Heart left ventricle (tissue), 13 donors: ENCODE data around the gene MAP3K4.

Experiments
- CTCF ChIP-seq, 12 donors: fragments of 200-600 bp; sonication (generic) in 4 of 12; IDR thresholded peaks; one replicate each; pipeline versions ENCODE4 v1.5.0 to v1.8.0; 2018 to 2022; ENCODE audit warnings: antibody characterized with exemption in 12 of 12, mild to moderate bottlenecking in 5 of 12
- POLR2A ChIP-seq, 2 donors: fragments of 450-650 bp; IDR thresholded peaks; one replicate each; pipeline ENCODE4 v1.6.1; 2017; ENCODE audit warnings: antibody characterized with exemption in 2 of 2, mild to moderate bottlenecking in 2 of 2, moderate library complexity in 2 of 2
- donor health status: ischemic (EF 13 %, LVEDD 7.1; RV severe dilation, severe dysfunction).
- donor health status: DM: no; HTN: yes; CAD: no.
- donor health status: DM: no; HTN: no; CAD: no.
- donor health status: ischemic (EF 25% LVEDD 6.9; RV normal size, moderate dysfunction).
- donor health status: ischemic (EF 25% LVEDD 5.7; RV mildly dilated, moderate dysfunction).
- donor health status: ischemic (EF 35%, LVEDD 5.7; RV mildly dilated, moderate dysfunction).
- donor health status: nonischemic (EF 11% LVEDD 7.7; RV severe dilation, severe dysfunction).
- donor health status: DM: yes; HTN: yes; CAD: no.
- donor health status: PGD.
- donor health status: ischemic (EF 29% LVEDD 5.4; RV normal size, mild dysfunction).
- donor health status: nonischemic (EF 23%, LVEDD 6.1; RV moderate dilation, normal function).

DNA sequence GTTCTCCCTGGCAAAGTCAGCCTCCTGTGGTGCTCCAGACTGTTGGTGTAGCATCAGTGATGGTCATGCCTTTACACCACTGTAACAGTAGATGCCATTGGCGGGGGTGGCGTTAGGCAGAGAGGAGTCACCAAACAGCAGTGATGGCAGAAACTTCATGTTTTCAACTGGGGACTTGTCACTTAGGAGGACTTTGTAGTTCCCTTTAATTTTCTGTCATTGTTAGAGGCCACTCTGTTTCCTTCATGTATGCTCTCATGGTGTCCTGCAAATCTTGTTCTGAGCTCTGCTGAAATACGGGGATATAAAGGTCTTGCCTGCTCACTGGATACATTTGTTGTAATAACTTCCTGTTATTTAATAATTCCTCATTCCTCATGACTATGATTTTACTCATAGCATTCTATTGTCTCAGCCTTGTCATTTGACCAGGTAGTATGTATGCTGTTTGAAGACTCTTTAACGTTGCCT is 4.6 kb downstream of the MAP3K4 start:
- TF ChIP-seq CTCF (IDR thresholded peaks at IDR 0.05) (no peak), POLR2A (IDR thresholded peaks at IDR 0.05) (no peak)
